B cell (primary cell): ENCODE measurements around the gene SNRK. TPM values are rescaled to one million over a fixed set of nuclear protein-coding genes. Genes with fewer than 3 reads are reported as not detected.

Source experiments
- ATAC-seq: fragments of 200-7000 bp; cut with Tn5 transposase; one replicate; pipeline ENCODE4 v1.10.0; 2021; ENCODE audit warnings: low read depth, mild to moderate bottlenecking, moderate number of reproducible peaks, moderate library complexity
- CTCF ChIA-PET: fragments of 350-600 bp; sonication (Branson Sonifier 250); formaldehyde crosslinking; loops from one replicate; lab custom pipeline; 2021; ENCODE audit warnings: antibody characterized with exemption, inconsistent platforms; lab: Charles Lee
- POLR2A ChIA-PET: fragments of 350-600 bp; sonication (Branson Sonifier 250); formaldehyde crosslinking; loops from one replicate; lab custom pipeline; 2021; ENCODE audit warnings: antibody characterized with exemption; lab: Charles Lee
- DNase-seq: peaks from one replicate; pipeline ENCODE4 v3.0.0; 2013
- H2AFZ ChIP-seq: 2 replicates; pipeline ENCODE4 v1.6.1; 2012; ENCODE audit warnings: mild to moderate bottlenecking, low read depth, low read length; ENCODE audit not compliant: insufficient read depth, poor library complexity, severe bottlenecking
- H3K27ac ChIP-seq, 2 donors: 1 replicate in 1 of 2; 2 replicates in 1 of 2; pipeline ENCODE4 v1.5.1; 2012 to 2013; ENCODE audit warnings: low read length in 2 of 2, mild to moderate bottlenecking in 2 of 2, moderate library complexity in 1 of 2
- H3K27me3 ChIP-seq, 4 experiments: fragments of 200-600 bp in 1 of 4; sonication (generic) in 1 of 4; replicated peaks in 1 of 4; 1 replicate in 2 of 4; 2 replicates in 2 of 4; pipeline versions ENCODE4 v1.6.1 to v1.7.0; 2013 to 2016; ENCODE audit warnings: low read length in 3 of 4, mild to moderate bottlenecking in 2 of 4, mixed read lengths in 1 of 4, moderate library complexity in 1 of 4; ENCODE audit not compliant: insufficient read depth in 4 of 4, control insufficient read depth in 3 of 4; ENCODE audit errors: control extremely low read depth in 1 of 4
- H3K36me3 ChIP-seq, 2 experiments: replicated peaks in 1 of 2; 1 replicate in 1 of 2; 2 replicates in 1 of 2; pipeline versions ENCODE4 v1.6.1 to v1.7.1; 2013; ENCODE audit warnings: low read length in 1 of 2; ENCODE audit not compliant: insufficient read depth in 2 of 2, control insufficient read depth in 1 of 2; ENCODE audit errors: control extremely low read depth in 1 of 2, extremely low read depth in 1 of 2
- H3K4me1 ChIP-seq, 2 donors: fragments of 200-600 bp in 1 of 2; sonication (generic) in 1 of 2; 1 replicate in 1 of 2; 2 replicates in 1 of 2; pipeline versions ENCODE4 v1.5.1 to v1.6.1; 2013 to 2017; ENCODE audit warnings: low read length in 2 of 2; ENCODE audit not compliant: control insufficient read depth in 2 of 2, insufficient read depth in 2 of 2
- H3K4me2 ChIP-seq: replicated peaks from 2 replicates; pipeline ENCODE3; 2012; ENCODE audit warnings: mild to moderate bottlenecking, low read depth, low read length; ENCODE audit not compliant: poor library complexity, severe bottlenecking
- H3K4me3 ChIP-seq, 5 experiments: fragments of 200-600 bp in 1 of 5; sonication (generic) in 1 of 5; 1 replicate in 3 of 5; 2 replicates in 2 of 5; pipeline versions ENCODE4 v1.5.1 to v1.7.0; 2011 to 2016; ENCODE audit warnings: low read length in 4 of 5, mild to moderate bottlenecking in 4 of 5, low read depth in 2 of 5, control low read depth in 1 of 5, moderate library complexity in 1 of 5; ENCODE audit not compliant: insufficient read depth in 1 of 5; ENCODE audit errors: control extremely low read depth in 1 of 5, extremely low read depth in 1 of 5
- H3K79me2 ChIP-seq: fragments of 200-600 bp; sonication (generic); one replicate; pipeline ENCODE4 v1.6.0; 2016; ENCODE audit warnings: low read length; ENCODE audit not compliant: control insufficient read depth, insufficient read depth
- H3K9ac ChIP-seq: fragments of 200-600 bp; sonication (generic); 2 replicates; pipeline ENCODE4 v1.6.1; 2017; ENCODE audit warnings: mild to moderate bottlenecking, low read length, moderate library complexity
- H3K9me3 ChIP-seq, 3 donors: one replicate each; pipeline versions ENCODE4 v1.6.1 to v1.7.1; 2013; ENCODE audit warnings: low read length in 2 of 3; ENCODE audit not compliant: control insufficient read depth in 2 of 3, insufficient read depth in 1 of 3; ENCODE audit errors: control extremely low read depth in 1 of 3
- H4K20me1 ChIP-seq: 2 replicates; pipeline ENCODE4 v1.6.0; 2012; ENCODE audit warnings: mild to moderate bottlenecking, low read length; ENCODE audit not compliant: insufficient read depth, control insufficient read depth, poor library complexity, severe bottlenecking
- H3K27ac Mint-ChIP-seq: one replicate; pipeline ENCODE4 v1.8.0; 2021; ENCODE audit warnings: mixed read lengths
- H3K27me3 Mint-ChIP-seq: one replicate; pipeline ENCODE4 v1.8.0; 2021; ENCODE audit warnings: mixed read lengths
- H3K4me1 Mint-ChIP-seq: one replicate; pipeline ENCODE4 v1.8.0; 2021; ENCODE audit warnings: mixed read lengths
- H3K4me3 Mint-ChIP-seq: one replicate; pipeline ENCODE4 v1.8.0; 2021; ENCODE audit warnings: mixed read lengths
- H3K9me3 Mint-ChIP-seq: one replicate; pipeline ENCODE4 v1.8.0; 2022; ENCODE audit warnings: mixed read lengths; ENCODE audit not compliant: insufficient read depth
- CTCF ChIP-seq: fragments of 200-600 bp; IDR thresholded peaks from one replicate; pipeline ENCODE4 v1.8.0; 2022; ENCODE audit warnings: antibody characterized with exemption, mild to moderate bottlenecking
- EZH2 ChIP-seq: IDR thresholded peaks from 2 replicates; pipeline ENCODE4 v1.6.1; 2012; ENCODE audit warnings: borderline replicate concordance, low read depth, mild to moderate bottlenecking, moderate library complexity, low read length; ENCODE audit not compliant: insufficient read depth, poor library complexity, severe bottlenecking
- WGBS: methylation state at CpG from one replicate; pipeline ENCODE4 v1.1.5; 2013; ENCODE audit warnings: missing lambda C conversion rate; ENCODE audit not compliant: insufficient coverage; 5-methylcytosine and 5-hydroxymethylcytosine counted together
- intact Hi-C: fragments of 100-400 bp; cut with micrococcal nuclease; formaldehyde crosslinking; loops from one replicate; pipeline ENCODE4 v1.10.0; 2022
- polyA plus RNA-seq: library from polyadenylated mRNA; depleted of rRNA; stranded (reverse); fragments of >200 nt; gene quantifications from 2 replicates; pipeline ENCODE4 v1.2.3, GENCODE V29; 2012
- total RNA-seq, 2 donors: library from RNA; stranded (reverse); fragments of 120-200 nt in 1 of 2; gene quantifications; 1 replicate in 1 of 2; 2 replicates in 1 of 2; pipeline versions ENCODE4 v1.2.3 to v1.2.4, GENCODE V29; 2013 to 2022

The SNRK gene
- total and polyA plus RNA-seq, 2 donors (not counting 1 experiment from before 2014, with no cell fraction given), result 17.8 to 46.7 TPM

- Histone ChIP-seq H3K27me3 (peaks cover 0 to 3% (median 0%) of the 10 kb centered on the region in 4 experiments), H3K9ac (no peak overlapping the region), H4K20me1 (no peaks in the 10 kb centered on the region), H2AFZ (no peak overlapping the region), H3K27ac (no peak overlapping the region), H3K4me2 (no peak overlapping the region), H3K36me3 (no peaks in the 10 kb centered on the region), H3K4me1 (peaks cover 0 to 22% of the 10 kb centered on the region in 2 donors), H3K79me2 (no peaks in the 10 kb centered on the region), H3K4me3 (no peak overlapping the region), H3K9me3 (no peaks in the 10 kb centered on the region)
- no peak for TF ChIP-seq CTCF
- no peak for TF ChIP-seq EZH2
- H3K4me3 Mint-ChIP-seq, result no peak overlapping the region
- H3K27ac Mint-ChIP-seq, result no peak overlapping the region
- ChIA-PET POLR2A (no interaction called here), CTCF (no interaction called here)
- WGBS, result no CpG with 5 or more reads among the region's 1 CpG
- H3K27me3 Mint-ChIP-seq, result peaks cover 3% of the 10 kb centered on the region
- ATAC-seq (no peak), DNase-seq (no peak)
- no peaks in the 10 kb centered on the region for H3K9me3 Mint-ChIP-seq
- peaks cover 32% of the 10 kb centered on the region for H3K4me1 Mint-ChIP-seq
- intact Hi-C loops, result no loop called here
Measured at GRCh38 chr3:43260412-43260811, 25.9 kb upstream of the SNRK start.

- CTCF ChIA-PET, result no interaction called here
- H3K9me3 Mint-ChIP-seq, result no peaks in the 10 kb centered on the region
- Histone ChIP-seq H3K4me1 (peaks cover 0 to 17% of the 10 kb centered on the region in 2 donors), H3K9ac (no peak overlapping the region), H3K27ac (no peak overlapping the region), H3K36me3 (no peaks in the 10 kb centered on the region), H3K4me3 (no peak overlapping the region), H2AFZ (no peak overlapping the region), H3K9me3 (no peaks in the 10 kb centered on the region), H3K27me3 (peaks cover 0 to 3% (median 0%) of the 10 kb centered on the region in 4 experiments), H4K20me1 (no peaks in the 10 kb centered on the region), H3K79me2 (no peaks in the 10 kb centered on the region), H3K4me2 (no peak overlapping the region)
- H3K27ac Mint-ChIP-seq, result no peak overlapping the region
- no peak overlapping the region for H3K4me3 Mint-ChIP-seq
- peaks cover 22% of the 10 kb centered on the region for H3K4me1 Mint-ChIP-seq
- intact Hi-C loops, result no loop called here
- TF ChIP-seq EZH2, result no peak
- no peak for TF ChIP-seq CTCF
- DNase-seq (no peak), ATAC-seq (no peak)
- WGBS, result 88% methylated on average over 3 of the region's 4 CpGs
- POLR2A ChIA-PET, result no interaction called here
- peaks cover 3% of the 10 kb centered on the region for H3K27me3 Mint-ChIP-seq
Measured at GRCh38 chr3:43262194-43262593, 24.1 kb upstream of the SNRK start.
